Right atrium auricular region (tissue), 2 donors: ENCODE data around the gene CACNA2D3. TPM values are rescaled to one million over a fixed set of nuclear protein-coding genes. Genes with fewer than 3 reads are reported as not detected.

ENCODE experiments used
- DNase-seq: peaks from one replicate; pipeline ENCODE4 v3.0.0-alpha.2; 2019; ENCODE audit warnings: low spot score
- H3K27ac ChIP-seq, 2 donors: fragments of 200-600 bp; sonication (generic); 1 replicate in 1 of 2; 2 replicates in 1 of 2; pipeline ENCODE4 v1.5.1; 2016 to 2019
- H3K27me3 ChIP-seq, 2 donors: fragments of 200-600 bp; sonication (generic); one replicate each; pipeline versions ENCODE4 v1.5.1 to v1.6.0; 2017 to 2019
- H3K36me3 ChIP-seq: fragments of 200-600 bp; sonication (generic); one replicate; pipeline ENCODE4 v1.5.1; 2016
- H3K4me1 ChIP-seq, 2 donors: fragments of 200-600 bp; sonication (generic); one replicate each; pipeline versions ENCODE4 v1.5.1 to v1.6.0; 2017 to 2019
- H3K4me3 ChIP-seq, 2 donors: fragments of 200-600 bp; sonication (generic); 1 replicate in 1 of 2; 2 replicates in 1 of 2; pipeline ENCODE4 v1.5.1; 2017 to 2019; ENCODE audit warnings: mild to moderate bottlenecking in 1 of 2, moderate library complexity in 1 of 2
- H3K9me3 ChIP-seq, 2 donors: fragments of 200-600 bp; sonication (generic); one replicate each; pipeline ENCODE4 v1.5.1; 2019
- total RNA-seq, 2 donors: library from RNA; depleted of rRNA; stranded (reverse); fragments of >200 nt; gene quantifications; one replicate each; pipeline ENCODE4 v1.1.0, GENCODE V29; 2016
- TF ChIP-seq, protein P1 (sequence below), 2 donors: fragments of 200-600 bp; sonication (generic); IDR thresholded peaks; one replicate each; pipeline ENCODE4 v1.5.1; 2019; ENCODE audit warnings: antibody characterized with exemption in 2 of 2

The CACNA2D3 gene
- total RNA-seq, 2 donors from 2014 or later = 10.9 to 17.2 TPM

DNA sequence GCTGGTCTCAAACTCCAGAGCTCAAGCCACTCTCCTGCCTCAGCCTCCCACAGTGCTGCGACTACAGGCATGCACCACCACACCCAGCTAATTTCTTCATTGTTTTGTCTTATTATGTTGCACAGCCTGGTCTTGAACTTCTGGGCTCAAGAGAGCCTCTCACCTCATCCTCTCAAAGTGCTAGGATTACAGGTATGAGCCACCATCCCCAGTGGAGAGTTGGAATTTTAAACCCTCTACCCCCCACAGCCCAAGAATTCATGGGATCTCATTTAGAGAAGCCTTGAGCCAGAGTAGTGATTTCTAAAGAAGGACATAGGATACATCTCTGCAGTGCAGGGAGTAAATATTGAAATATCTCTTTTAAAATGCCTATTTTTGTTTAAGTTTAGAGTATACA is 221.1 kb downstream of the CACNA2D3 start:
- no peak for DNase-seq
- Histone ChIP-seq H3K4me3 (no peak overlapping the region), H3K27ac (no peak overlapping the region), H3K4me1 (no peaks in the 10 kb centered on the region), H3K9me3 (no peaks in the 10 kb centered on the region), H3K27me3 (no peaks in the 10 kb centered on the region), H3K36me3 (no peaks in the 10 kb centered on the region)
- TF ChIP-seq, protein P1, sequence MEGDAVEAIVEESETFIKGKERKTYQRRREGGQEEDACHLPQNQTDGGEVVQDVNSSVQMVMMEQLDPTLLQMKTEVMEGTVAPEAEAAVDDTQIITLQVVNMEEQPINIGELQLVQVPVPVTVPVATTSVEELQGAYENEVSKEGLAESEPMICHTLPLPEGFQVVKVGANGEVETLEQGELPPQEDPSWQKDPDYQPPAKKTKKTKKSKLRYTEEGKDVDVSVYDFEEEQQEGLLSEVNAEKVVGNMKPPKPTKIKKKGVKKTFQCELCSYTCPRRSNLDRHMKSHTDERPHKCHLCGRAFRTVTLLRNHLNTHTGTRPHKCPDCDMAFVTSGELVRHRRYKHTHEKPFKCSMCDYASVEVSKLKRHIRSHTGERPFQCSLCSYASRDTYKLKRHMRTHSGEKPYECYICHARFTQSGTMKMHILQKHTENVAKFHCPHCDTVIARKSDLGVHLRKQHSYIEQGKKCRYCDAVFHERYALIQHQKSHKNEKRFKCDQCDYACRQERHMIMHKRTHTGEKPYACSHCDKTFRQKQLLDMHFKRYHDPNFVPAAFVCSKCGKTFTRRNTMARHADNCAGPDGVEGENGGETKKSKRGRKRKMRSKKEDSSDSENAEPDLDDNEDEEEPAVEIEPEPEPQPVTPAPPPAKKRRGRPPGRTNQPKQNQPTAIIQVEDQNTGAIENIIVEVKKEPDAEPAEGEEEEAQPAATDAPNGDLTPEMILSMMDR (IDR thresholded peaks at IDR 0.05) = no peak

DNA sequence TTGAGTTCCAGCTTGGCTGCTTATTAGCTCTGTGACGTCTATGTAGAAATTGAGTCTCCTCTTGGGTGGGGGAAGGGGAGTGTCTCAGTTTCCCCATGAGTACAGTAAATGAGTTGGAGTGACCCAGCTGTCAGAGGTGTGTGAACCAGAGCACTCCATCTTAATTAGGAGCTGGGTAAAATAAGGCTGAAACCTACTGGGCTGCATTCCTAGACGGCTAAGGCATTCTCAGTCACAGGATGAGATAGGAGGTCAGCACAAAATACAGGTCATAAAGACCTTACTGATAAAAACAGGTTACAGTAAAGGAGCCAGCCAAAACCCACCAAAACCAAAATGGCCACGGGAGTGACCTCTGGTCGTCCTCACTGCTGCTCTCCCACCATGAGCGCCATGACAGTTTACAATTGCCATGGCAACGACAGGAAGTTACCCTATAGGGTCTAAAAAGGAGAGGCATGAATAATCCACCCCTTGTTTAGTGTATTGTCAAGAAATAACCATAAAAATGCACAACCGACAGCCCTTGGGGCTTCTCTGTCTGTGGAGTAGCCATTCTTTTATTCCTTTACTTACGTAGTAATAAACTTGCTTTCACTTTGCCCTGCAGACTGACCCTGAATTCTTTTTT is 222.4 kb downstream of the CACNA2D3 start:
- H3K4me1 ChIP-seq = peaks cover 0 to 5% of the 10 kb centered on the region in 2 donors
- H3K36me3 ChIP-seq = no peaks in the 10 kb centered on the region
- H3K4me3 ChIP-seq = no peak overlapping the region
- H3K27me3 ChIP-seq = no peaks in the 10 kb centered on the region
- no peak for DNase-seq
- H3K9me3 ChIP-seq = no peaks in the 10 kb centered on the region
- TF ChIP-seq, protein P1 (IDR thresholded peaks at IDR 0.05) = no peak
- H3K27ac ChIP-seq = no peak overlapping the region

DNA sequence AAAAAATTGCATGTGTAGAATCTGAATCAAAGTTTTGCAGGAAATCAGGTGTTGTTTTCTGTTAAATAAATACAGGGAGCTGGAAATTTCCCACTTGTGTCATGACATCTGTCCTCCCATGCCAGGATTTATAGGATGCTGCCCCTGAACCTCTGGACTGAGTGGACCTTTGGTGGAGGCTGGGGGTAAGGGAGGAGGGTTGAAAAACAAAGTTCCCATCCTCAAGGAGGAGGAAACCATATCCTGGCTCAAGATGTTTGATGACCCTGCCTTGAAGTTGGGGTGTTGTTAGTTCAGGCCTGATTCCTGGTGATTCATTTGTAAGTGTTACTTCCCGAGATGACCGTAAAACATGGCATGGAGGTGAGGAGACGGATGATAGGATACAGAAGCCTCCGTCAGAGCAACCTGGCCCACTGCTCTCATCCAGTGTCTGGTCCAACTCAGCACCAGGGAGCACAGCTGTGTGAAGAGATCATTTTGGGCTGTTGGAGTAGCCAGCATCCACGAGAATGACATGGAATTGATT is 223.6 kb downstream of the CACNA2D3 start:
- no peak overlapping the region for H3K4me3 ChIP-seq
- TF ChIP-seq, protein P1 (IDR thresholded peaks at IDR 0.05) = no peak
- H3K27ac ChIP-seq = no peak overlapping the region
- H3K27me3 ChIP-seq = no peaks in the 10 kb centered on the region
- no peaks in the 10 kb centered on the region for H3K36me3 ChIP-seq
- no peaks in the 10 kb centered on the region for H3K9me3 ChIP-seq
- H3K4me1 ChIP-seq = peaks cover 0 to 5% of the 10 kb centered on the region in 2 donors
- DNase-seq = no peak

DNA sequence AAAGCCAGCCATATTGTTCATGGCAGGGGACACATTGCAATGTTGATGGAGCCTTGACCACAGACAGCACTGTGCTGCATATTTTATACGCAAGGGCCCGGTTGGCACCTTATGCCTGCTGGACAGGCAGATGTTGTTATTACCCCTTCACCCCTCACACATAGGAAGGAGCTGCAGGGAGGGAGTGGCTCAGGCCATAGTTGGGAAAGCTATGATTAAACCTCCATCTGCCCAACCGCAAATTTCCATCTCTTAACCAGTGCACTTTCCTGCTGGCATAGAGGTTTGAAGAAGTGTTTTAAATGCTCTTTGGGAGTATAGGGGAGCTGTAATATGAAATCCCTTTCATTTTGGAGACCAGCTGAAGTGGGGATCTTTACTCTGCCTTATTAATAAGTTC is 224.7 kb downstream of the CACNA2D3 start:
- no peaks in the 10 kb centered on the region for H3K27me3 ChIP-seq
- TF ChIP-seq, protein P1 (IDR thresholded peaks at IDR 0.05) = no peak

DNA sequence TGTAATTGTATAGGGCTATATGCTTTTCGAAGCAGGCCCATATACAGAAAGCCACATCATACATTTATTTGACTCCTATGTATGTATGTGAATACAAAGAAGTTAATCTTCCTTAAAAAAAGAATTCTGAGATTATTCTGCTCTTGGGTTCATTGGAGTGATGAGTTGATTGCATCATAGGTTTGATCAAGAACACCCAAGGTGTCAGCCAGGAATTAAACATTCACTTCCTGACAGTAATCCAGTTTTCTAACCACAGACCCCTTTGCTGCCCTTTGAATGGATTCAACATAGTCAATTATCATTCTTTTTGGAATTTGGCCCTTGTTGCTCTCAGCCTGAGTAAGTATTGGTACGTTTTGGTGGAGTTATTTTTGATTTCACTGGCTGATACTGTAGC is 225.6 kb downstream of the CACNA2D3 start:
- Histone ChIP-seq H3K27ac (no peak overlapping the region), H3K36me3 (no peaks in the 10 kb centered on the region), H3K27me3 (no peaks in the 10 kb centered on the region), H3K9me3 (no peaks in the 10 kb centered on the region), H3K4me1 (peaks cover 0 to 5% of the 10 kb centered on the region in 2 donors), H3K4me3 (no peak overlapping the region)
- TF ChIP-seq, protein P1 (IDR thresholded peaks at IDR 0.05) = no peak
- DNase-seq = no peak

More for the DNA sequence above, 224.7 kb downstream of the CACNA2D3 start:
- Histone ChIP-seq H3K27ac (no peak overlapping the region), H3K36me3 (no peaks in the 10 kb centered on the region), H3K4me1 (peaks cover 0 to 5% of the 10 kb centered on the region in 2 donors), H3K4me3 (no peak overlapping the region), H3K9me3 (no peaks in the 10 kb centered on the region)
- no peak for DNase-seq

DNA sequence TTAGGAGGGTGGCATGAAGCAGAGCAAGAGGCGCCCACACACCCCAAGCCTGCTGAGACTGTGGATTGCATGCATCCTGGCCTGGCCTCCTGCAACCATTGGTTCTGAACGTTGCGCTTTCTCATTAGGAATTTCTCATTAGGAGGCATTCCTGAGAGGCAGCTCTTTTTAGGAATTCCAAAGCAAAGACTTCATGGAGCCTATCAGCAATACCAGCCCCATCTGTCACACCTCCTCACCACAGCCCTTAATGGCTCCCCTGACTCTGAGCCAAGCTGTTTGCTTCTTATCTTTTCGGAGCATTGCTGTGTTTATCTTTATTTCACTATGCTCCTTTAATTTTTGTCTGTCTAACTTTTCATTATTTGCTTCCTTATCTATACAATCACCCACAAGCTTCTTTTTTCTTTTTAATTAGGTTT is 226.9 kb downstream of the CACNA2D3 start:
- Histone ChIP-seq H3K36me3 (no peaks in the 10 kb centered on the region), H3K4me1 (peaks cover 0 to 17% of the 10 kb centered on the region in 2 donors), H3K27me3 (no peaks in the 10 kb centered on the region), H3K4me3 (no peak overlapping the region), H3K9me3 (no peaks in the 10 kb centered on the region), H3K27ac (no peak overlapping the region)
- DNase-seq = no peak
- TF ChIP-seq, protein P1 (IDR thresholded peaks at IDR 0.05) = no peak
